SH-SY5Y (cell line): ENCODE measurements around the gene ZBTB32.

Experiments used
- GATA2 ChIP-seq: IDR thresholded peaks from 2 replicates; pipeline ENCODE4 v1.6.1; 2011; ENCODE audit warnings: mild to moderate bottlenecking, low read depth, low read length
- GATA3 ChIP-seq: IDR thresholded peaks from 2 replicates; pipeline ENCODE4 v1.6.1; 2011; ENCODE audit warnings: low read depth, mild to moderate bottlenecking, low read length, moderate library complexity

DNA sequence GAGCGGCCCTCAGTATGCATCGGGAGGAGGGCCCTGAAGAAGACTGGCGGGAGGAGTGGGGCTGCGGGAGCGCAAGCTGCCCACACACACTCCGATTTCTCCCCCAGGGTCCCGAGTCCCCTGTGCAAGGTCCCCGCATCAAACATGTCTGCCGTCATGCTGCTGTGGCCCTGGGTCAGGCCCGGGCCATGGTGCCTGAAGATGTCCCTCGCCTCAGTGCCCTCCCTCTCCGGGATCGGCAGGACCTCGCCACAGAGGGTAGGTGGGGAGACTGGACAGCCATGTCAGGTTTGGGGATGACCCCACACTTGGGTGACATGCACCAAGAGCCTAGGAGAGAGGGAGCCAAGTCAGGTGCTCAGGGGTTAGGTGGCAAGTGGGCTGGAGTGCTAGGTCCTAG, 18.1 kb downstream of the ZBTB32 start:
- TF ChIP-seq GATA2 (no peak), GATA3 (no peak)
